GM12878 (cell line): ENCODE results near the gene KLHL3. TPM values are rescaled to one million over a fixed set of nuclear protein-coding genes. Genes with fewer than 3 reads are reported as not detected.

Experiments used
- ATAC-seq: fragments of 200-7000 bp; cut with Tn5 transposase; 3 replicates; pipeline ENCODE4 v1.9.1; 2020; ENCODE audit warnings: mild to moderate bottlenecking, moderate library complexity
- Bru-seq: library from RNA; stranded (reverse); fragments of 400-500 nt; gene quantifications from one replicate; lab custom pipeline; 2021; lab: Mats Ljungman, UMichigan
- BruChase-seq, 2 experiments: library from RNA; stranded (reverse); fragments of 400-500 nt; gene quantifications; one replicate each; lab custom pipeline; 2021; lab: Mats Ljungman, UMichigan
- BruUV-seq: library from RNA; stranded (reverse); fragments of 400-500 nt; replicated peaks from 2 replicates; lab custom pipeline; 2021; lab: Mats Ljungman, UMichigan
- CTCF ChIA-PET: fragments of 300-600 bp; sonication (Branson Sonifier 250); formaldehyde crosslinking; extraction: SDS; loops from one replicate; lab custom pipeline; 2021; ENCODE audit warnings: inconsistent platforms; lab: Yijun Ruan, JAX
- POLR2A ChIA-PET: fragments of 350-600 bp; formaldehyde crosslinking; extraction: SDS; loops from one replicate; lab custom pipeline; 2021; ENCODE audit warnings: inconsistent platforms; lab: Charles Lee
- RAD21 ChIA-PET: fragments of 300-600 bp; sonication (Branson Sonifier 250); formaldehyde crosslinking; loops from one replicate; lab custom pipeline; 2023; ENCODE audit warnings: antibody characterized with exemption; ENCODE audit not compliant: unreplicated experiment; lab: Charles Lee
- SMC1A ChIA-PET: fragments of 300-600 bp; sonication (Branson Sonifier 250); formaldehyde crosslinking; loops from one replicate; lab custom pipeline; 2023; ENCODE audit not compliant: unreplicated experiment, uncharacterized antibody; lab: Charles Lee
- DNase-seq: peaks from one replicate; pipeline ENCODE4 v3.0.0-alpha.2; 2011; ENCODE audit warnings: low read depth, low spot score
- FAIRE-seq: peaks from 3 replicates; lab custom pipeline; 2011; peaks lifted over from hg19 to GRCh38; lab: Jason Lieb, UNC
- H2AFZ ChIP-seq: 2 replicates; pipeline ENCODE4 v1.6.0; 2011; ENCODE audit warnings: low read depth, low read length, control low read depth; ENCODE audit not compliant: control insufficient read depth
- H3K27ac ChIP-seq: 2 replicates; pipeline ENCODE4 v1.5.1; 2011; ENCODE audit warnings: control low read depth; ENCODE audit not compliant: control insufficient read depth, insufficient read depth
- H3K27me3 ChIP-seq, 2 experiments: replicated peaks in 1 of 2; 2 replicates each; pipeline versions ENCODE4 v1.6.0 to v1.6.1; 2011; ENCODE audit warnings: low read length in 1 of 2; ENCODE audit not compliant: control insufficient read depth in 2 of 2, insufficient read depth in 2 of 2
- H3K36me3 ChIP-seq, 2 experiments: 2 replicates each; pipeline ENCODE4 v1.5.1; 2011; ENCODE audit warnings: low read length in 1 of 2; ENCODE audit not compliant: control insufficient read depth in 2 of 2, insufficient read depth in 2 of 2
- H3K4me1 ChIP-seq: 2 replicates; pipeline ENCODE4 v1.6.1; 2011; ENCODE audit warnings: mild to moderate bottlenecking, low read length, moderate library complexity, mixed read lengths; ENCODE audit not compliant: control insufficient read depth, insufficient read depth
- H3K4me2 ChIP-seq: 2 replicates; pipeline ENCODE4 v1.6.0; 2011; ENCODE audit warnings: control low read depth; ENCODE audit not compliant: control insufficient read depth, insufficient read depth
- H3K4me3 ChIP-seq: fragments of 200-600 bp; sonication (generic); 2 replicates; pipeline ENCODE4 v1.5.1; 2016
- H3K79me2 ChIP-seq: 2 replicates; pipeline ENCODE4 v1.6.0; 2011; ENCODE audit warnings: low read length; ENCODE audit not compliant: control insufficient read depth, insufficient read depth
- H3K9ac ChIP-seq: 2 replicates; pipeline ENCODE4 v1.8.0; 2011; ENCODE audit warnings: low read length, control low read depth, mixed read lengths; ENCODE audit not compliant: control insufficient read depth, insufficient read depth
- H3K9me3 ChIP-seq: replicated peaks from 3 replicates; pipeline ENCODE4 v1.5.1; 2011; ENCODE audit warnings: mild to moderate bottlenecking, low read length; ENCODE audit not compliant: control insufficient read depth, insufficient read depth
- H4K20me1 ChIP-seq: 2 replicates; pipeline ENCODE4 v1.6.0; 2011; ENCODE audit not compliant: control insufficient read depth, insufficient read depth
- CREM ChIP-seq: IDR thresholded peaks from 2 replicates; pipeline ENCODE4 v1.6.1; 2014; ENCODE audit warnings: antibody characterized with exemption, low read depth
- CTCF ChIP-seq, 3 experiments: IDR thresholded peaks in 2 of 3; conservative IDR thresholded peaks in 1 of 3; 2 replicates each; pipeline ENCODE4 v1.5.1; 2011; ENCODE audit warnings: low read depth in 3 of 3, low read length in 3 of 3, mild to moderate bottlenecking in 3 of 3, control low read depth in 2 of 3, moderate library complexity in 2 of 3, inconsistent platforms in 1 of 3, mixed read lengths in 1 of 3; ENCODE audit not compliant: control insufficient read depth in 2 of 3, insufficient read depth in 1 of 3; ENCODE audit errors: extremely low read depth in 1 of 3
- EGR1 ChIP-seq, 2 experiments: IDR thresholded peaks; 1 replicate in 1 of 2; 2 replicates in 1 of 2; pipeline ENCODE4 v1.6.1; 2011 to 2012; ENCODE audit warnings: low read depth in 2 of 2, low read length in 2 of 2, borderline replicate concordance in 1 of 2, mild to moderate bottlenecking in 1 of 2, moderate library complexity in 1 of 2
- GATAD2B ChIP-seq: fragments of 450-650 bp; conservative IDR thresholded peaks from 2 replicates; pipeline ENCODE4 v1.6.1; 2017; ENCODE audit warnings: low read depth, mild to moderate bottlenecking, moderate library complexity
- POLR2A ChIP-seq: IDR thresholded peaks from 2 replicates; pipeline ENCODE4 v1.6.1; 2011; ENCODE audit warnings: low read depth, mild to moderate bottlenecking, low read length
- RAD21 ChIP-seq: IDR thresholded peaks from 2 replicates; pipeline ENCODE4 v1.6.1; 2011; ENCODE audit warnings: mild to moderate bottlenecking, low read depth, low read length, moderate library complexity; ENCODE audit not compliant: insufficient read depth
- RUNX3 ChIP-seq: IDR thresholded peaks from 2 replicates; pipeline ENCODE4 v1.6.1; 2012; ENCODE audit warnings: low read length, inconsistent platforms
- SMC3 ChIP-seq: IDR thresholded peaks from 2 replicates; pipeline ENCODE4 v1.6.1; 2011; ENCODE audit warnings: low read length, improper control_type of control experiment, borderline replicate concordance
- TAF1 ChIP-seq: IDR thresholded peaks from 2 replicates; pipeline ENCODE4 v1.6.1; 2011; ENCODE audit warnings: mild to moderate bottlenecking, low read depth, low read length, borderline replicate concordance
- TBL1XR1 ChIP-seq: IDR thresholded peaks from 2 replicates; pipeline ENCODE4 v1.6.1; 2012; ENCODE audit warnings: low read depth, low read length, improper control_type of control experiment
- TCF12 ChIP-seq: IDR thresholded peaks from 2 replicates; pipeline ENCODE4 v1.6.1; 2011; ENCODE audit warnings: low read depth, mild to moderate bottlenecking, low read length
- YY1 ChIP-seq: IDR thresholded peaks from 2 replicates; pipeline ENCODE4 v1.6.1; 2011; ENCODE audit warnings: low read depth, mild to moderate bottlenecking, low read length
- WGBS: methylation state at CpG from one replicate; pipeline ENCODE4 v1.1.6; 2016; ENCODE audit warnings: low lambda C conversion rate; ENCODE audit not compliant: insufficient replicate concordance, insufficient coverage; ENCODE audit errors: missing lambda C conversion rate; 5-methylcytosine and 5-hydroxymethylcytosine counted together
- in situ Hi-C: fragments of 300-500 bp; cut with MboI; formaldehyde crosslinking; loops from 9 replicates; pipeline ENCODE4 v1.14.3; 2018; ENCODE audit warnings: mixed read lengths
- intact Hi-C: fragments of 100-400 bp; cut with micrococcal nuclease; formaldehyde crosslinking; loops from one replicate; pipeline ENCODE4 v1.14.2; 2022; ENCODE audit not compliant: unreplicated experiment
- long read RNA-seq, 2 experiments: library from polyadenylated mRNA; unstranded; transcript quantifications; one replicate each; pipeline ENCODE4 v2.0.0, GENCODE V29; 2019 to 2020
- polyA minus RNA-seq, 3 experiments: library from RNA; depleted of rRNA, polyadenylated mRNA; stranded (reverse); fragments of >200 nt; gene quantifications; 2 replicates each; pipeline ENCODE4 v1.2.3, GENCODE V29; 2011
- polyA plus RNA-seq, 11 experiments: library from polyadenylated mRNA; depleted of rRNA in 4 of 11; unstranded in 6 of 11; stranded (reverse) in 5 of 11; fragments of >200 nt; fragmentation: Nextera tagmentation in 4 of 11; fragmentation: Illumina TruSeq in 1 of 11; extraction: Ambion mirVana in 4 of 11; extraction: Trizol in 1 of 11; gene quantifications; 1 replicate in 1 of 11; 2 replicates in 10 of 11; pipeline versions ENCODE4 v1.2.1 to v1.2.3, GENCODE V29; 2011 to 2016; ENCODE audit warnings: inconsistent platforms in 2 of 11, missing spikeins in 2 of 11, low read depth in 1 of 11
- total RNA-seq, 4 experiments: library from RNA; depleted of rRNA in 3 of 4; stranded (reverse); fragments of >200 nt in 3 of 4; fragmentation: Illumina TruSeq in 1 of 4; extraction: Trizol in 1 of 4; gene quantifications; 2 replicates each; pipeline versions ENCODE4 v1.2.1 to v1.2.3, GENCODE V29; 2013 to 2021
- TF ChIP-seq, protein P1 (sequence below): fragments of 150-350 bp; IDR thresholded peaks from 2 replicates; pipeline ENCODE4 v1.6.1; 2014; ENCODE audit warnings: mild to moderate bottlenecking, low read depth, low read length

The KLHL3 gene, protein sequence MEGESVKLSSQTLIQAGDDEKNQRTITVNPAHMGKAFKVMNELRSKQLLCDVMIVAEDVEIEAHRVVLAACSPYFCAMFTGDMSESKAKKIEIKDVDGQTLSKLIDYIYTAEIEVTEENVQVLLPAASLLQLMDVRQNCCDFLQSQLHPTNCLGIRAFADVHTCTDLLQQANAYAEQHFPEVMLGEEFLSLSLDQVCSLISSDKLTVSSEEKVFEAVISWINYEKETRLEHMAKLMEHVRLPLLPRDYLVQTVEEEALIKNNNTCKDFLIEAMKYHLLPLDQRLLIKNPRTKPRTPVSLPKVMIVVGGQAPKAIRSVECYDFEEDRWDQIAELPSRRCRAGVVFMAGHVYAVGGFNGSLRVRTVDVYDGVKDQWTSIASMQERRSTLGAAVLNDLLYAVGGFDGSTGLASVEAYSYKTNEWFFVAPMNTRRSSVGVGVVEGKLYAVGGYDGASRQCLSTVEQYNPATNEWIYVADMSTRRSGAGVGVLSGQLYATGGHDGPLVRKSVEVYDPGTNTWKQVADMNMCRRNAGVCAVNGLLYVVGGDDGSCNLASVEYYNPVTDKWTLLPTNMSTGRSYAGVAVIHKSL
- 49.4 and 54.9 TPM in 2 replicates for total RNA-seq (2013; cell fraction: nucleolus; rRNA removed)
- total RNA-seq (2014; rRNA removed): 5.3 and 6.3 TPM in 2 replicates
- 5.8 and 7.0 TPM in 2 replicates for total RNA-seq (2014; rRNA removed; fragmentation: Illumina TruSeq; extraction: Trizol)
- total RNA-seq (2021): 11.7 and 14.2 TPM in 2 replicates
- 6.9 TPM for polyA plus RNA-seq (2011; ENCODE audit: low read depth)
- polyA plus RNA-seq (2011; rRNA removed): 9.9 and 10.6 TPM in 2 replicates
- polyA plus RNA-seq (2011; cell fraction: cytosol; rRNA removed): 6.1 and 7.2 TPM in 2 replicates
- polyA plus RNA-seq (2011; cell fraction: nucleus; rRNA removed): 20.7 and 23.2 TPM in 2 replicates
- polyA plus RNA-seq (2012): 6.8 and 7.9 TPM in 2 replicates
- 6.8 and 6.9 TPM in 2 replicates for polyA plus RNA-seq (2014; fragmentation: Illumina TruSeq; extraction: Trizol)
- polyA plus RNA-seq (2014; fragmentation: Nextera tagmentation; extraction: Ambion mirVana): 1 to 10 TPM; 1.7 to 2.3 TPM
- 7.1 and 10.1 TPM in 2 replicates for polyA plus RNA-seq (2014; rRNA removed)
- 1 to 10 TPM; 4.9 to 5.4 TPM for polyA plus RNA-seq (2016; fragmentation: Nextera tagmentation; extraction: Ambion mirVana)
- polyA minus RNA-seq (2011; rRNA and poly(A)+ RNA removed): 31.1 and 41.2 TPM in 2 replicates
- polyA minus RNA-seq (2011; cell fraction: cytosol; rRNA and poly(A)+ RNA removed): 5.2 and 6.0 TPM in 2 replicates
- polyA minus RNA-seq (2011; cell fraction: nucleus; rRNA and poly(A)+ RNA removed): 17.9 and 24.6 TPM in 2 replicates
- Bru-seq, nascent RNA: percentile 59 among the genes with signal in this experiment
- percentile 57 among the genes with signal in this experiment for BruChase-seq, experiment 1, labeled RNA remaining after a 6-hour chase
- percentile 61 among the genes with signal in this experiment for BruChase-seq, experiment 2, labeled RNA remaining after a 2-hour chase
- long read RNA-seq, experiment 1: 0 reads
- long read RNA-seq, experiment 2, partial matches to known transcripts: 0 of 13 reads
- long read RNA-seq, experiment 2, other reads (novel, unspliced or antisense): 13 of 13 reads

DNA sequence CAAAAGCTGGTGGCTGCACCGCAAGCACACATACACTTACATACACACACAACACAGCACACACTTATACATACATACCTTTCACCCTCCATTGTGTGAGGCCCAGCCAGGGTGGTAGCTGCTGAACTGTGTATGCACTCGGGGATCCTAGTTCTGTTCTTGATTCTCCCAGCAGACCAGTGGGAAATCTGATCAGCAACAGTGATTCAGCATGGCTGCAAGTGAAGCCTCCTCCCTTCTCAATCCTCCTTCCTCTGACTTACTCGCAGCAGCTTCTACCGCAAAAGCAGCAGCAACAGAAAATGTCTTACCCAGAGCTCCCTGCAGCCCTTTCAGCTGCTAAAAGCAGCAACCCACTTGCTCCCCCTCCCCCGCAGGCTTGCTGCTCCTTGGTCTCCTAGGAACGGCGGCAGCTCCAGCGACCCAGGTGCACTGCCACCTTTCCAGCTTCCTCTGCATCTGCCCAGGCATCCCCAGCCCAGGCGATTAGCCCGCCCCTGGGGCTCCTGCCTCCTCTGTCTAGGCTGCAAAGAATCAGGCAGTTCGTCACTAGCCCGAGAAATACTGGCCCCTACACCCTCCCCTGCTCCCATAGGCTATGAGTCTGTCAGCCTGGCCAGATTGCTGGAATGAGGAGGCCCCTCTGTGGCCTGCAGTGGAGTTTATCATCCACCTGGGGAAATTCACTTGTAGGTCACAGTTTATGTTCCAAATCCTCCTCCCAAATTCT, at the start of gene KLHL3:
Gene KLHL3, minus strand, starts transcription at position 535 of the 730 bp plus-strand sequence. Its CDS starts 443 bp downstream, at position 92.
- in situ Hi-C loops: loop anchor here (5.0 kb wide), 1 partner anchor 78 kb away; no protein-coding TSS in a partner anchor
- BruUV-seq: TSS peak; percentile 53
- RAD21 ChIA-PET: interaction anchor here (0.9 to 3.2 kb wide), 7 partner anchors 9 to 106 kb away, joined by 4 to 28 read pairs (median 7); no protein-coding TSS in a partner anchor
- H3K27ac ChIP-seq: peak within 1 kb of the TSS; percentile 86
- WGBS: 38% methylated on average over 12 of the region's 12 CpGs
- SMC1A ChIA-PET: interaction anchor here (0.7 to 4.4 kb wide), 14 partner anchors 8 to 108 kb away, joined by 3 to 56 read pairs (median 4); no protein-coding TSS in a partner anchor
- H2AFZ ChIP-seq: peak within 1 kb of the TSS; percentile 11
- peaks cover 15% of the 10 kb centered on the region for H3K4me1 ChIP-seq
- H3K4me2 ChIP-seq: peak within 1 kb of the TSS; percentile 88
- no peaks in the 10 kb centered on the region for H3K27me3 ChIP-seq
- H3K9ac ChIP-seq: peak within 1 kb of the TSS; percentile 52
- TF ChIP-seq POLR2A: peak; percentile 52
- TF ChIP-seq, protein P1, sequence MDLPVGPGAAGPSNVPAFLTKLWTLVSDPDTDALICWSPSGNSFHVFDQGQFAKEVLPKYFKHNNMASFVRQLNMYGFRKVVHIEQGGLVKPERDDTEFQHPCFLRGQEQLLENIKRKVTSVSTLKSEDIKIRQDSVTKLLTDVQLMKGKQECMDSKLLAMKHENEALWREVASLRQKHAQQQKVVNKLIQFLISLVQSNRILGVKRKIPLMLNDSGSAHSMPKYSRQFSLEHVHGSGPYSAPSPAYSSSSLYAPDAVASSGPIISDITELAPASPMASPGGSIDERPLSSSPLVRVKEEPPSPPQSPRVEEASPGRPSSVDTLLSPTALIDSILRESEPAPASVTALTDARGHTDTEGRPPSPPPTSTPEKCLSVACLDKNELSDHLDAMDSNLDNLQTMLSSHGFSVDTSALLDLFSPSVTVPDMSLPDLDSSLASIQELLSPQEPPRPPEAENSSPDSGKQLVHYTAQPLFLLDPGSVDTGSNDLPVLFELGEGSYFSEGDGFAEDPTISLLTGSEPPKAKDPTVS: no peak
- peak in 1 of 2 experiments; percentile 42; a peak in 1 of 3 replicates for TF ChIP-seq EGR1 (IDR thresholded peaks at IDR 0.05; ENCODE audit: borderline replicate concordance in 1 of 2, low read depth in 2 of 2, low read length in 2 of 2)
- peak; percentile 24; the same call in 1 of the 2 replicates for TF ChIP-seq SMC3
- TF ChIP-seq RUNX3: peak; percentile 34; the same call in 1 of the 2 replicates
- TF ChIP-seq TCF12: 0 out of 2 replicates have a peak, but pooled peaks have one; percentile 31
- TF ChIP-seq RAD21: peak; percentile 69
- peak; percentile 6; the same call in 1 of the 2 replicates for TF ChIP-seq CREM
- no peak for TF ChIP-seq TBL1XR1
- TF ChIP-seq TAF1: 0 out of 2 replicates have a peak, but pooled peaks have one; percentile 18
- no peak for TF ChIP-seq GATAD2B
- TF ChIP-seq CTCF (IDR thresholded peaks at IDR 0.05 in 2 of 3, conservative IDR thresholded peaks at IDR 0.05 in 1 of 3; ENCODE audit: control insufficient read depth in 2 of 3, extremely low read depth in 1 of 3, insufficient read depth in 1 of 3, low read depth in 3 of 3, low read length in 3 of 3): peak; percentile 7 to 44 (median 17); a peak in 3 of 6 replicates
- TF ChIP-seq YY1: peak; percentile 37
- TF ChIP-seq, all 136 proteins: peak for 10
- no peak for DNase-seq
- Histone ChIP-seq H3K9me3 (no peaks in the 10 kb centered on the region; the same call in 2 of the 3 replicates), H3K36me3 (no peaks in the 10 kb centered on the region), H3K79me2 (peaks cover 8% of the 10 kb centered on the region), H3K4me3 (peak within 1 kb of the TSS; percentile 61), H4K20me1 (no peaks in the 10 kb centered on the region)
- POLR2A ChIA-PET: interaction anchor here (0.9 to 1.6 kb wide), 5 partner anchors 10 to 70 kb away, joined by 3 to 9 read pairs (median 4); no protein-coding TSS in a partner anchor
- ATAC-seq: peak; percentile 74
- FAIRE-seq: no peak
- intact Hi-C loops: no loop called here
- CTCF ChIA-PET: interaction anchor here (0.8 to 18.4 kb wide), 16 partner anchors 9 to 301 kb away, joined by 3 to 619 read pairs (median 4); partner anchors contain the start of gene HNRNPA0
